ENCODE results near the gene FUT6.
"Not testable (repeated sequence)": the region's sequence is repeated elsewhere in the genome, so short reads cannot be mapped to it uniquely, and the experiment has no call there.

DNA sequence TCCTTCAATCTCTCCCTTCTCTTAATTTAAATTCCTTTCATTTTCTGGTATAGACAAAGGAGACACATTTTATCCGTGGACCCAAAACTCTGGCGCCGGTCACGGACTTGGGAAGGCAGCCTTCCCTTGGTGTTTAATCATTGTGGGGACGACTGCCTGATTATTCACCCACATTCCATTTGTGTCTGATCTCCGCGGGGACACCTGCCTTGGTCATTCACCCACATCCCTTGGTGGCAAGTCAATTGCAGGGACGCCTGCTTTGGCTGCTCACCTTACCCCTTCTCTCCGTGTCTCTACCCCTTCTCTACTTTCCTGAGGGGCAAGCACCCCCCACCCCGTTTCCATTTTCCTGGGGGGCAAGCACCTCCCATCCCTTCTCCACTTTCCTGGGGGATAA is 8.3 kb upstream of the FUT6 start:
- TF ChIP-seq, protein P1, sequence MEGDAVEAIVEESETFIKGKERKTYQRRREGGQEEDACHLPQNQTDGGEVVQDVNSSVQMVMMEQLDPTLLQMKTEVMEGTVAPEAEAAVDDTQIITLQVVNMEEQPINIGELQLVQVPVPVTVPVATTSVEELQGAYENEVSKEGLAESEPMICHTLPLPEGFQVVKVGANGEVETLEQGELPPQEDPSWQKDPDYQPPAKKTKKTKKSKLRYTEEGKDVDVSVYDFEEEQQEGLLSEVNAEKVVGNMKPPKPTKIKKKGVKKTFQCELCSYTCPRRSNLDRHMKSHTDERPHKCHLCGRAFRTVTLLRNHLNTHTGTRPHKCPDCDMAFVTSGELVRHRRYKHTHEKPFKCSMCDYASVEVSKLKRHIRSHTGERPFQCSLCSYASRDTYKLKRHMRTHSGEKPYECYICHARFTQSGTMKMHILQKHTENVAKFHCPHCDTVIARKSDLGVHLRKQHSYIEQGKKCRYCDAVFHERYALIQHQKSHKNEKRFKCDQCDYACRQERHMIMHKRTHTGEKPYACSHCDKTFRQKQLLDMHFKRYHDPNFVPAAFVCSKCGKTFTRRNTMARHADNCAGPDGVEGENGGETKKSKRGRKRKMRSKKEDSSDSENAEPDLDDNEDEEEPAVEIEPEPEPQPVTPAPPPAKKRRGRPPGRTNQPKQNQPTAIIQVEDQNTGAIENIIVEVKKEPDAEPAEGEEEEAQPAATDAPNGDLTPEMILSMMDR (IDR thresholded peaks at IDR 0.05) = not testable (repeated sequence)
- TF ChIP-seq POLR2AphosphoS5 (IDR thresholded peaks at IDR 0.05) = not testable (repeated sequence)
